Measurements from ENCODE around the gene FRZB.

DNA sequence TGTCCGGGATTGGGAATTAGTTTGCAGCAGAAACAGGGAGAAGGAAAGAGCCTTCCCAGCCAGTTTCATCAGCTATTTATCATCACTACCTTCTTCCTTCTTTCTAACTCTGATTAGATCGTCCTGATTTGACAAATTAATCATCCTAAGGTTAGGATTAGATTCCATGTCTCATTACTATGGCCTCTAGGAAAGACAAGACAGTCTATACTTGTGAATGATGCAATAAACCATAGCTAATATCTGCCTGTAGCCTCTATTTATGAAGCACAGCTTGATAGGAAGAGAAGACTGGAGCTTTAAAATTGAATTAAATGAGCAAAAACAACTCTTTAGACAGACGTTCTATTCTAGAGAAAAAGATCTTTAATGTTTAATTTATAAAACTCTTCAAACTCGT is 25.2 kb upstream of the FRZB start:
- TF ChIP-seq CTCF (IDR thresholded peaks at IDR 0.05; ENCODE audit: low read length) = no peak
- TF ChIP-seq EZH2 (IDR thresholded peaks at IDR 0.05; ENCODE audit: borderline replicate concordance, low read length) = no peak

Measured in OCI-LY1 (cell line).